Hematopoietic multipotent progenitor cell treated with erythropoietin and hydrocortisone succinate and interleukin-3 and kit ligand, for 17 days (in vitro differentiated cells): ENCODE results near the gene ATP6V1G2.
A peak's percentile ranks its signal among the peaks of the same experiment; 100 is the strongest.
"Not testable (repeated sequence)": the region's sequence is repeated elsewhere in the genome, so short reads cannot be mapped to it uniquely, and the experiment has no call there.

ENCODE experiments used
- DNase-seq: peaks from one replicate; pipeline ENCODE4 v3.0.0-alpha.2; 2015; ENCODE audit warnings: low spot score

Gene ATP6V1G2

GRCh38 chr6:31529329-31530150 is 16.9 kb downstream of the ATP6V1G2 start:
- no peak for DNase-seq

DNA sequence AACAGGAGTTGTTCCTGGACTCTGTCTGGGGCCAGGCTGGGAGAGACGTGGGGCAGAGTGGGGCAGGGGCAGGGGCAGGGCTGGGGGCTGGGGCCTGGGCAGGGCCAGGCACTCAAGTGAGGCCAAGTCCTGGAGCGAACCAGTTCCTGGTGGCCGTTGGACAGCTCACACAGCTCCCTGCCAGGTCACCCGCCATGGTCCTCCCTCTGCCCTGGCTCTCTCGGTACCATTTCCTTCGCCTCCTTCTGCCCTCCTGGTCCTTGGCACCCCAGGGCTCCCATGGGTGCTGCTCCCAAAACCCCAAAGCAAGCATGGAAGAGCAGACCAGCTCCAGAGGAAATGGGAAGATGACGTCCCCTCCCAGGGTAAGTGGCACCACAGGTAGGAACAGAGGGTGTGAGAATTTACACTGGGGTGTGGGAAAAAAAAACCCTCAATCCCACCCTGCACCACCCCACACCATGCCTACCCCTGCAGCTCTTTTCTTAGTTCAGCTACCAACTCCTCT is 17.5 kb downstream of the ATP6V1G2 start, which contains the start of gene MCCD1:
MCCD1 (plus strand) TSS at position 142 of the 508 bp plus-strand sequence; CDS start at position 195, 53 bp downstream.
- no peak for DNase-seq

DNA sequence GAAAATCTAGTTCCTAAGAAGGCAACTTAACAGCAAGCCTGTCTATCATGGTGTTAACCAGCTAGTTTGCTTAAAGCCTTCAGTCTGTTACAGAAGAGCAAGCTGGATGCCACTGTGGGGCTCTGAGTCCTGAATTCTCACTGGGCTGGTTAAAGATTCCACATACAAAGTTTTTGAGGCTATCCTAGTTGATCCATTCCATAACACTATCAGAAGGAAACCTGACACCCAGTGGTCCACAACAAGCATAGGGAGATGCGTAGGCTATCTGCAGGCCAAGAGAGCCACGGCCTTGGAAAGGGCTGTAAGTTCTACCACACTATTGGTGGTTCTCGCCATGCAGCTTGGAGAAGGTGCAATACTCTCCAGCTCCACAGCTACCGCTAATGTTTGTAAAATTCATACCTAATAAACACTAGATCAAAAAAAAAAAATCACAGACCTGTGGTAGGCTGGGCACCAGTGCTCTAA is 18.1 kb downstream of the ATP6V1G2 start:
- no peak for DNase-seq

GRCh38 chr6:31525932-31526591 is 20.3 kb downstream of the ATP6V1G2 start:
- DNase-seq: peak; percentile 26

DNA sequence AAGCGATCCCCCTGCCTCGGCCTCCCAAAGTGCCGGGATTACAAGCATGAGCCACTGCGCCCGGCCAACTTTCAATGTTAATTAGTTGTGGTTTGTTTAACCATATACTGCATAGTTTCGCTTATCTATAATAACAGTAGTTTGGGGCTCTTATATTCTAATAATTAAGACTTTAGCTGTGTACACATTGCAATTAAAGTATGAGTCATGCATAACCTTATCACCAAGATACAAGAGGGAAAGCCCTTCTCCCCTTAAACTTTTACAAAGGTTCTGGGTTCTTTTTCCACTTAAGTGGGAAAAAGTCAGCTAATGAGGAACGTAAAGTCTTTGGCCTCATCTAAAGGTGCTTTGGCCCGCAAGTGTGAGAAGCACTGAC is 20.9 kb downstream of the ATP6V1G2 start:
- DNase-seq: no peak

- no peak for DNase-seq
Observed at GRCh38 chr6:31521835-31522234, 24.6 kb downstream of the ATP6V1G2 start.

DNA sequence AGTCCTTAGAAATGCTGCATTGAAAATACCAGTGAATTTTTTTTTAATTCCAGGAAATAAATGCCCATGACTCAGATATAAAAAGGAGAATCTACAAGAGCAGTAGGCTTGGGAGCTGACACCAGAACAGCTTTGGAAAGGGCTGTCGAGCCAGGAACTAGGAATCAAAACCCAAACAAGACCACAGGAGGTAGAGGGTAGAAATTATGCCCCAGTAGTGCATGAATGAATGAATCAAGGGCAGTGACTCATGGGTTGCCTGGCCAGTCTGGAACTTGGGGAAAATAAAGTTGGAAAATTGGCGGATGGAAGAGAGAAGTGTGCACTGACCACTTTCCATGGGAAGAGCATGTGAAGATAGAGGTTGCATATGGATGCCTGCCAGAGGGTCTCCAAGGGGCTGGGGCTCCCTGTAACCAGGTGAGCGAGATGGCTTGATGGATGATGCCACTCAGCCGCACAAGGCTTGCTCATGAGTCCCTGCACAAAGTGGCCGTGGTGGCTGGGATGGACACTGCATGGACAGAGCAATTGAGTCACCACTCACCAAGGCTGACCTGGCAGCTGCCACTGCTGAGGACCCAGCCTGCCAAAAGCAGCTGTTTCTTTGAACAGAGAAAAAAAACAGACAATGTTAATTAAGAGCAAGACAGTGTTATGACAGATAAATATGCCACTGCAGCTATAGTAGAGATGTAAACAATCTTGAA is 32.8 kb downstream of the ATP6V1G2 start:
- DNase-seq: no peak

- DNase-seq: no peak
Observed at GRCh38 chr6:31510007-31510406, 36.4 kb downstream of the ATP6V1G2 start.

GRCh38 chr6:31509036-31509435 is 37.4 kb downstream of the ATP6V1G2 start:
- not testable (repeated sequence) for DNase-seq

- DNase-seq: no peak
Observed at GRCh38 chr6:31502586-31502985, 43.8 kb downstream of the ATP6V1G2 start.

DNA sequence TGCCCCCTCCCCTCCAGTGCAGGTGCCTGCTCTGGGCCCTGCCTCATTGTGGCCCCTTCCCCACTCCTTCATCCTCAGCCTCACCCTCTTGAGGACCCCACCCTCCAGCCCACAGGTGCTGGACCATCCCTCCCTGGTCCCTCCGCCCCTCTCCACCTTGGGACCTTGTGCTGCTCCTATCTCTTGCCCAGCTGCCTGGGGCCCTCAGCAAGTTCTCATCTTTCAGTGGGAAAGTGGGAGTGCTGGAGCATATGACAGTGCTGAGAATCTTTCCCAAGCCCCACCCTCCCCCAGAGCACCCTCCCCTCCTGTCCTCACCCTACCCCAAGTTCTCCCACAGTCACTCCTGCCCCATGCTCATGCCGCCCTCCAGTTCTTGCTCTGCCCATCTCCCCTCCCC is 46.8 kb downstream of the ATP6V1G2 start:
- not testable (repeated sequence) for DNase-seq

DNA sequence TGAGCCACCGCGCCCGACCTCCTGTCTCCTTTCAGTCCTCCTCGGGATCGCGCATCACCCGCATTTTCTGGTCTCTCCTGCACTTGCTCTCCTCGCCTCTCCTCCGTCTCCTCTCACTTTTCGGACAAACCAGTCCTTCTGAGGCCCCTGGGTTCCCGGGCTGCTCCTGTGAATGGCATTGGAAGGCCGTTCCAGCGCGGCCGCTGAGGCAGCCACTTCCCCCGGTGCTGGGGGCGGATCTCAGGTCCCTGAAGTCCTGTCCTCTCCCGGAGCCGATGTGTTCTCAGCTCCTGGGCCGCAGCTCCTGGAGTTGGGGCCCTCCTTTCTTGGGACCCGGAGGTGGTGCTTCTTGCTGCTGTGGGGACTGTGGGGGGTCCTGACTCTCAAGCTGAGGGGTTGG is 47.7 kb downstream of the ATP6V1G2 start:
- no peak for DNase-seq

GRCh38 chr6:31497531-31498476 is 48.6 kb downstream of the ATP6V1G2 start, which contains the start of gene MICB:
Gene MICB, plus strand, starts transcription at chr6:31498145. Its CDS starts 49 bp downstream, at chr6:31498194.
- peak; percentile 67 for DNase-seq

- DNase-seq: not testable (repeated sequence)
Observed at GRCh38 chr6:31496826-31497225, 49.6 kb downstream of the ATP6V1G2 start.

GRCh38 chr6:31495580-31495979 is 50.8 kb downstream of the ATP6V1G2 start:
- DNase-seq: no peak
